Skeletal muscle satellite cell (primary cell): Measurements from ENCODE around the gene ACCSL. TPM values are rescaled to one million over a fixed set of nuclear protein-coding genes. Genes with fewer than 3 reads are reported as not detected.

Experiments used
- H3K27me3 ChIP-seq: 2 replicates; pipeline ENCODE4 v1.7.0; 2013; ENCODE audit warnings: low read length; ENCODE audit not compliant: control insufficient read depth, insufficient read depth
- H3K36me3 ChIP-seq: 2 replicates; pipeline ENCODE4 v1.7.0; 2013; ENCODE audit warnings: mild to moderate bottlenecking, control low read depth, low read length; ENCODE audit not compliant: insufficient read depth
- H3K4me1 ChIP-seq: 2 replicates; pipeline ENCODE4 v1.7.0; 2013; ENCODE audit warnings: low read length; ENCODE audit not compliant: control insufficient read depth, insufficient read depth
- H3K4me2 ChIP-seq: 2 replicates; pipeline ENCODE4 v1.7.0; 2013; ENCODE audit warnings: mild to moderate bottlenecking, low read length
- H3K4me3 ChIP-seq: 2 replicates; pipeline ENCODE4 v1.7.0; 2013; ENCODE audit warnings: low read length
- H3K9ac ChIP-seq: 2 replicates; pipeline ENCODE4 v1.7.0; 2013; ENCODE audit warnings: mild to moderate bottlenecking, low read depth, low read length, moderate library complexity
- H3K9me3 ChIP-seq: replicated peaks from 2 replicates; pipeline ENCODE4 v1.7.0; 2013; ENCODE audit warnings: mild to moderate bottlenecking, control low read depth, low read length
- total RNA-seq: library from RNA; depleted of rRNA; stranded (reverse); fragments of >200 nt; gene quantifications from 2 replicates; pipeline ENCODE4 v1.2.3, GENCODE V29; 2012; rRNA removed

Gene ACCSL
- not detected in 2 replicates for total RNA-seq

GRCh38 chr11:44047931-44048431 lies at the start of gene ACCSL:
Gene ACCSL, plus strand, starts transcription at chr11:44047981. Its CDS starts 56 bp downstream, at chr11:44048037.
- Histone ChIP-seq H3K4me3 (no peak within 1 kb of the TSS), H3K36me3 (no peaks in the 10 kb centered on the region), H3K4me2 (no peak within 1 kb of the TSS)

DNA sequence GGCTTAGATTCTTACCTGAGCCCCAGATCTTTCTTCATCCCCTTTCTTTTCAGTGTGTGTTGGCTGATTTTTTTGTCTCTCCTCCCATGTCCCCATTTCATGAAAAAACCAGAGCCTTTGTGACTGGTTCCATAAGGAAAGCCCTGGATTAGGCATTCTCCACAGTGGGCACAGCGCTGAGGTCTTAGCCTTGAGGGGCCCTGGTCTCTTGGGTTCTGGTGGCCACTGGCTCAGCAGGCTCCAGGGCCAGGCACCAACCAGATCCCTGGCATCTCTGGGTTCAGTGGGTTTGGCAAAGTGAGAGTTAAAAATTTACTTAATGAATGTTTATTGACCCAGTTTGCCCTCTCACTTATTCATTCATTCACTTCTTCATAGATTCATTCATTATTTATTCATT lies 49.5 kb upstream of the ACCSL start:
- Histone ChIP-seq H3K4me2 (no peak overlapping the region), H3K27me3 (peaks cover 61% of the 10 kb centered on the region), H3K4me3 (no peak overlapping the region), H3K9me3 (no peaks in the 10 kb centered on the region), H3K36me3 (no peaks in the 10 kb centered on the region), H3K9ac (no peak overlapping the region), H3K4me1 (no peaks in the 10 kb centered on the region)

More at GRCh38 chr11:44047931-44048431, at the start of gene ACCSL:
- Histone ChIP-seq H3K4me1 (no peaks in the 10 kb centered on the region), H3K27me3 (peaks cover 58% of the 10 kb centered on the region), H3K9ac (no peak within 1 kb of the TSS), H3K9me3 (no peaks in the 10 kb centered on the region)

GRCh38 chr11:44000731-44001130 lies 47.0 kb upstream of the ACCSL start:
- Histone ChIP-seq H3K4me2 (no peak overlapping the region), H3K36me3 (no peaks in the 10 kb centered on the region), H3K4me1 (no peaks in the 10 kb centered on the region), H3K4me3 (no peak overlapping the region), H3K9ac (no peak overlapping the region), H3K27me3 (peaks cover 60% of the 10 kb centered on the region), H3K9me3 (no peaks in the 10 kb centered on the region)

DNA sequence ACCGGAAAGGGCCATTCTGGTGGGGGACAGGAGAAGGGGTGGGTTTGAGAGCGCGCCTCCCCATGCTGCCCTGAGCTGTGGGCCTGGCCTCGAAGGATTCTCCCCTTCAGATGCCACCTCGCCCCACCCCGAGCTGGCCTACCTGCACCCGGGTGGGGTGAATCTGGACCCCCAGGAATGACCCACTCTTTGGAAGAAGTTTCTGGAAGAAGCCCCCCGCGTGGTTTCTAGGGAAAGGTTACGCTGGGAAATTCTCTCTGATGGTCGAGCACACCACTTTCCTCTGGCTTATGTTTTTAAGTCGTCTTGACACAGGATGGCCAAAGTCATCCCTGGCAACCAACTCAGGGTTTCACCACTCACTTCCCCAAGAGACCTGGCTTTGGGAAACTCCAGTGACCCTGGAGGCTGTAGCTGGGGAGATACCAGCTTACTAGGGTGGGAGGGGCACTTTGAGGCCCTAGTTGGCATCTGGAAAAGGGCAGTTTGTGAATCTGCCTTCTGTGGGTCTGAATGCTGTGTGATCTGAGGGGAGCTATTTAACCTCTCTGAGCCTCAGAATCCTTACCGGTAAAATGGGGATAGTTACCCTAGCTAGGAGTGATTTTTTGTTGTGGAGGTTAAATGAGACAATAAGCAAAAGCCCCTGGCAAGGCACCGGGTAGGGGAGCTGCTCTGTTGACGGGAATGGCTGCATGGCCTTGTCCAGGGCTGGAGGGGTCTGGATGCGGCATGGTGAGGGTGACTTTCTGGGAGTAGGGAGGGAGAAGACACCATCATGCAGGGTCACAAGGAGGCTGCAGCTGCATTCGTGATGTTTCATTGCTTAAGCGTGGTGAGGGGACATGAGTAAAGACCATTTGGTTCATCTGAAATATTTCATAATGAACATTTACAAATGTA lies 45.3 kb upstream of the ACCSL start:
- Histone ChIP-seq H3K9ac (no peak overlapping the region), H3K4me2 (no peak overlapping the region), H3K4me1 (no peaks in the 10 kb centered on the region), H3K4me3 (no peak overlapping the region), H3K27me3 (peaks cover 54% of the 10 kb centered on the region), H3K36me3 (no peaks in the 10 kb centered on the region), H3K9me3 (no peaks in the 10 kb centered on the region)

GRCh38 chr11:44003736-44004451 lies 43.9 kb upstream of the ACCSL start:
- H3K36me3 ChIP-seq, result no peaks in the 10 kb centered on the region
- no peaks in the 10 kb centered on the region for H3K9me3 ChIP-seq
- H3K27me3 ChIP-seq, result peaks cover 48% of the 10 kb centered on the region
- no peak overlapping the region for H3K4me2 ChIP-seq
- H3K4me3 ChIP-seq, result no peak overlapping the region
- H3K4me1 ChIP-seq, result no peaks in the 10 kb centered on the region
- no peak overlapping the region for H3K9ac ChIP-seq

- H3K36me3 ChIP-seq, result no peaks in the 10 kb centered on the region
- H3K4me3 ChIP-seq, result no peak overlapping the region
- H3K9ac ChIP-seq, result no peak overlapping the region
- peaks cover 44% of the 10 kb centered on the region for H3K27me3 ChIP-seq
- no peaks in the 10 kb centered on the region for H3K4me1 ChIP-seq
- no peak overlapping the region for H3K4me2 ChIP-seq
- H3K9me3 ChIP-seq, result no peaks in the 10 kb centered on the region
Observed at GRCh38 chr11:44004452-44005062, 43.2 kb upstream of the ACCSL start.

- Histone ChIP-seq H3K9me3 (no peaks in the 10 kb centered on the region), H3K4me2 (no peak overlapping the region), H3K9ac (no peak overlapping the region), H3K4me3 (no peak overlapping the region), H3K36me3 (no peaks in the 10 kb centered on the region), H3K4me1 (no peaks in the 10 kb centered on the region), H3K27me3 (peaks cover 42% of the 10 kb centered on the region)
Observed at GRCh38 chr11:44005063-44005701, 42.6 kb upstream of the ACCSL start.

DNA sequence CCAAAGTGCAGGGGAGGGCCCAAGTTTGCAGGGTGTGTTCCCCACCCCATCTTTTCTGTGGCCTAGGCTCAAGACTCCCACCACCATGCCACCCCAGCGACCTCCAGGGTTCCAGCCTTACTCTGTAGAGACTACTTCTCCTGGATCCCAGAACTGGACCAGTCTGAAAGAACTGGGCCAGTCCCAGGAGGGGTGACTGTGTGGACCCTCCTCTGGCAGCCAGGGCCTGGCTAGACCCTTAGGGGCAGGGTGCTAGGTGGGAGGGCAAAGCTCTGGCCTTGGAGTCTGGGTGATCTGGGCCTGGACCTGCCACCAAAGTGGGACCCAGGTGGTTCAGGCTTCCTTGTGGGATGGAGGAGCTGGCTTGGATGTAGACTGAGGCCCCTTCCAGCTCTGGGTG lies 41.8 kb upstream of the ACCSL start:
- Histone ChIP-seq H3K4me1 (peaks cover 1% of the 10 kb centered on the region), H3K9me3 (no peaks in the 10 kb centered on the region), H3K9ac (no peak overlapping the region), H3K27me3 (peaks cover 38% of the 10 kb centered on the region), H3K4me3 (no peak overlapping the region), H3K36me3 (no peaks in the 10 kb centered on the region), H3K4me2 (no peak overlapping the region)

DNA sequence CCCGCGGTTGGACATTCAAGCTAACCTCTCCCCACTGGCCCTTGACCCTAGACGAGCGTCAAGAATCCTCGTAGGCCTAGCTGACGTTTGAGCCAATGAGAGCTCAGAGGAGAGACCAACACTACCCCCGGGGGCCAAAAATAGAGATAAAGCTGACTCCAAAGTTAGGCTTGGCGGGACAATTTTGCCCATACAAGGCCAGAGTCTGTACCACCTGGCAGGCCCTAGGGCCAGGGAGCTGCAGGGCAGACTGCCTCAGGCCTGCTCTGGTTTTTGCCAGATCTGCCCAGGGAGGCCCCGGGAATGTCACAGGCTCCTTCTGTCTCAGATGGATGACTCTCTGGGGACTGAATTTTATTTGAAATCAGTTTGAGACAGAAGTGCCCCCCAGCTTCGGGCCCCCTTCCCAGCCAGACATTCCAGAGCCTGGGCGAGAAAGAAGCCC lies 40.8 kb upstream of the ACCSL start:
- Histone ChIP-seq H3K4me1 (peaks cover 11% of the 10 kb centered on the region), H3K9ac (no peak overlapping the region), H3K27me3 (peaks cover 29% of the 10 kb centered on the region), H3K4me3 (no peak overlapping the region), H3K36me3 (no peaks in the 10 kb centered on the region), H3K4me2 (no peak overlapping the region), H3K9me3 (no peaks in the 10 kb centered on the region)

DNA sequence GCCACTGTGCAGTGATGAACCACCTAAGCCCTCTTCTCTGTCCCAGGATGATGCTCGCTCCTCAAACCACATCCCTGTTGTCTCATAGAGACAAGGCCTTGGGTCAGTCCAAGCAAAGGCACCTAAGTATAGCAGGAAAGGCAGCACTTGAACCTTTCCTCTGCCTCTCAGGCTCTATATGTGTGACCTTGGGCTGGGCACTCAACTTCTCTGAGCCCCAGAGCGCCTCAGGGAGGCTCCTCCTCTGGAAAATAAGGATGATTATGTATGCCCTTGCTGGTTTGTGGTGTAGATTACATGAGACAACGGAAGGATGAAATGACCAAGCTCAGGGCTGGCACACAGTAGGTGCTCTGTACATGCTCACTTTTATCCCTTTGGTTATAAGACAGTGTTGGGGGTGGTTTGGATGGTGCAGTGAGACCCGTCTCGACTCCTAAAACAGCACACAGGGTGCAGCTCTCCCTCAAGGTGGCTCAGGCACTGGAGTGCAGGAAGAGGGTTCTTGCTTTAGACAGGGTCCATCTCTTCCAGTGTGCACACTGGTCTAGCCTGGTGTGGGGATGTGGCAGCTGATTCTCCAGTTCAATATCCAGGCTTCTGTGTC lies 40.2 kb upstream of the ACCSL start:
- no peaks in the 10 kb centered on the region for H3K36me3 ChIP-seq
- no peak overlapping the region for H3K9ac ChIP-seq
- no peak overlapping the region for H3K4me3 ChIP-seq
- peaks cover 23% of the 10 kb centered on the region for H3K27me3 ChIP-seq
- peaks cover 13% of the 10 kb centered on the region for H3K4me1 ChIP-seq
- no peaks in the 10 kb centered on the region for H3K9me3 ChIP-seq
- H3K4me2 ChIP-seq, result no peak overlapping the region
